Measurements from ENCODE around the gene AGRN. TPM values are rescaled to one million over a fixed set of nuclear protein-coding genes. Genes with fewer than 3 reads are reported as not detected.
"Not testable (repeated sequence)": the region's sequence is repeated elsewhere in the genome, so short reads cannot be mapped to it uniquely, and the experiment has no call there.

AGRN gene
- total RNA-seq, 1 donor from 2014 or later: 109 TPM

- no peak overlapping the region for H3K27ac ChIP-seq
- peaks cover 6 to 24% of the 10 kb centered on the region in 2 donors for H3K4me1 ChIP-seq
- no peaks in the 10 kb centered on the region for H3K27me3 ChIP-seq
- no peaks in the 10 kb centered on the region for H3K9me3 ChIP-seq
- no peak for DNase-seq (ENCODE audit: low spot score in 2 of 2)
- H3K36me3 ChIP-seq: no peaks in the 10 kb centered on the region
- intact Hi-C loops (cut with DNase I): loop anchor here (1.0 to 5.0 kb wide), 3 partner anchors 20 to 228 kb away; partner anchors contain the start of genes B3GALT6, C1orf159 and SDF4
- H3K4me3 ChIP-seq: no peak overlapping the region
- no peak for TF ChIP-seq CTCF (IDR thresholded peaks at IDR 0.05)
Observed at GRCh38 chr1:1003618-1004419, 16.1 kb upstream of the AGRN start.

GRCh38 chr1:1004420-1004779, 15.5 kb upstream of the AGRN start:
- no peak for TF ChIP-seq CTCF (IDR thresholded peaks at IDR 0.05)
- H3K27me3 ChIP-seq: no peaks in the 10 kb centered on the region
- H3K36me3 ChIP-seq: no peaks in the 10 kb centered on the region
- intact Hi-C loops (cut with DNase I): loop anchor here (5.0 kb wide), 2 partner anchors 113 to 228 kb away; partner anchors contain the start of genes B3GALT6, C1orf159 and SDF4
- DNase-seq (ENCODE audit: low spot score in 2 of 2): no peak
- H3K4me1 ChIP-seq: peaks cover 2 to 24% of the 10 kb centered on the region in 2 donors
- no peaks in the 10 kb centered on the region for H3K9me3 ChIP-seq
- no peak overlapping the region for H3K27ac ChIP-seq
- H3K4me3 ChIP-seq: no peak overlapping the region

GRCh38 chr1:1004780-1005697, 14.9 kb upstream of the AGRN start:
- Histone ChIP-seq H3K27me3 (no peaks in the 10 kb centered on the region), H3K4me1 (peaks cover 2 to 24% of the 10 kb centered on the region in 2 donors), H3K4me3 (no peak overlapping the region), H3K27ac (no peak overlapping the region), H3K9me3 (no peaks in the 10 kb centered on the region), H3K36me3 (no peaks in the 10 kb centered on the region)
- DNase-seq (ENCODE audit: low spot score in 2 of 2): no peak
- TF ChIP-seq CTCF (IDR thresholded peaks at IDR 0.05): no peak
- intact Hi-C loops (cut with DNase I): loop anchor here (5.0 kb wide), 2 partner anchors 112 to 227 kb away; partner anchors contain the start of genes B3GALT6, C1orf159 and SDF4

- H3K4me1 ChIP-seq: peaks cover 0 to 23% of the 10 kb centered on the region in 2 donors
- DNase-seq (ENCODE audit: low spot score in 2 of 2): no peak
- H3K4me3 ChIP-seq: no peak overlapping the region
- H3K27me3 ChIP-seq: no peaks in the 10 kb centered on the region
- no peaks in the 10 kb centered on the region for H3K36me3 ChIP-seq
- no peak for TF ChIP-seq CTCF (IDR thresholded peaks at IDR 0.05)
- no peak overlapping the region for H3K27ac ChIP-seq
- intact Hi-C loops (cut with DNase I): no loop called here
- no peaks in the 10 kb centered on the region for H3K9me3 ChIP-seq
Observed at GRCh38 chr1:1005774-1006304, 14.1 kb upstream of the AGRN start.

- DNase-seq (ENCODE audit: low spot score in 2 of 2): no peak
- Histone ChIP-seq H3K27ac (no peak overlapping the region), H3K36me3 (no peaks in the 10 kb centered on the region), H3K27me3 (no peaks in the 10 kb centered on the region), H3K4me1 (peaks cover 0 to 16% of the 10 kb centered on the region in 2 donors), H3K4me3 (no peak overlapping the region), H3K9me3 (no peaks in the 10 kb centered on the region)
- no peak for TF ChIP-seq CTCF (IDR thresholded peaks at IDR 0.05)
- intact Hi-C loops (cut with DNase I): no loop called here
Observed at GRCh38 chr1:1006305-1007159, 13.4 kb upstream of the AGRN start.

GRCh38 chr1:1010131-1010530, 9.8 kb upstream of the AGRN start:
- intact Hi-C loops (cut with DNase I); H3K4me3 ChIP-seq; DNase-seq (ENCODE audit: low spot score in 2 of 2): not testable (repeated sequence)

More at GRCh38 chr1:1010131-1010530, 9.8 kb upstream of the AGRN start:
- H3K27me3 ChIP-seq, H3K9me3 ChIP-seq, H3K27ac ChIP-seq, H3K36me3 ChIP-seq: not testable (repeated sequence)
- peaks cover 8 to 17% of the 10 kb centered on the region in 2 donors for H3K4me1 ChIP-seq

All from ascending aorta (tissue), 2 donors.